ENCODE results near the gene MBIP.

MBIP gene

DNA sequence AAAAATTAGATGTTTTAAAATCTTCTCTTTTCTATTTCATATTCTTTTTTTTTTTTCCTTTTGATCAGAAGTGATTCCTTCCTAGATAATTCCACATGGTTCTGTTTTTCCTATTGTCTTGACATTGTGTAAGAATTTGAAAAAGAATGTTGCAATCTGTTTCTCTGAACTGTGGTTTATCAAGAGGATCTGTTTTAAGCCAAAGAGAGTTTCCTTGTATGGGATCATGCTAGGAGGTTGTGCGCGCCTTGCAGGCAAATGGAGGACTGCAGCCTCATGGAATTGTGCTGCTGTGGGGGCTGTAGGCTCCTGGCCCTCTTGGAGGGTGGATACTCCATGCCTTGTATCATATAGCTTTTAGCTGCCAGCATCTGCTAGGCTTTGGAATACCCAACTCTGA lies 43.3 kb upstream of the MBIP start:
- no peak for TF ChIP-seq EZH2phosphoT487 (conservative IDR thresholded peaks at IDR 0.05; ENCODE audit: low read length)
- TF ChIP-seq, protein P1, sequence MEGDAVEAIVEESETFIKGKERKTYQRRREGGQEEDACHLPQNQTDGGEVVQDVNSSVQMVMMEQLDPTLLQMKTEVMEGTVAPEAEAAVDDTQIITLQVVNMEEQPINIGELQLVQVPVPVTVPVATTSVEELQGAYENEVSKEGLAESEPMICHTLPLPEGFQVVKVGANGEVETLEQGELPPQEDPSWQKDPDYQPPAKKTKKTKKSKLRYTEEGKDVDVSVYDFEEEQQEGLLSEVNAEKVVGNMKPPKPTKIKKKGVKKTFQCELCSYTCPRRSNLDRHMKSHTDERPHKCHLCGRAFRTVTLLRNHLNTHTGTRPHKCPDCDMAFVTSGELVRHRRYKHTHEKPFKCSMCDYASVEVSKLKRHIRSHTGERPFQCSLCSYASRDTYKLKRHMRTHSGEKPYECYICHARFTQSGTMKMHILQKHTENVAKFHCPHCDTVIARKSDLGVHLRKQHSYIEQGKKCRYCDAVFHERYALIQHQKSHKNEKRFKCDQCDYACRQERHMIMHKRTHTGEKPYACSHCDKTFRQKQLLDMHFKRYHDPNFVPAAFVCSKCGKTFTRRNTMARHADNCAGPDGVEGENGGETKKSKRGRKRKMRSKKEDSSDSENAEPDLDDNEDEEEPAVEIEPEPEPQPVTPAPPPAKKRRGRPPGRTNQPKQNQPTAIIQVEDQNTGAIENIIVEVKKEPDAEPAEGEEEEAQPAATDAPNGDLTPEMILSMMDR (IDR thresholded peaks at IDR 0.05; ENCODE audit: insufficient read depth, low read length, poor library complexity, severe bottlenecking), result no peak
- H3K9ac ChIP-seq (ENCODE audit: low read length), result no peak overlapping the region
- H3K9me3 ChIP-seq (ENCODE audit: insufficient read depth, low read length), result no peaks in the 10 kb centered on the region
- H3K9me2 ChIP-seq (replicated peaks; ENCODE audit: insufficient read depth, low read length), result no peaks in the 10 kb centered on the region
- no peaks in the 10 kb centered on the region for H3F3A ChIP-seq (ENCODE audit: insufficient read depth)
- no peaks in the 10 kb centered on the region for H3K79me2 ChIP-seq (ENCODE audit: insufficient read depth, low read length)
- H4K20me1 ChIP-seq (ENCODE audit: low read depth, low read length), result no peaks in the 10 kb centered on the region
- no peak overlapping the region for H3K4me3 ChIP-seq (ENCODE audit: insufficient read depth, low read length, poor library complexity, severe bottlenecking)
- H3K27ac ChIP-seq (ENCODE audit: low read depth, low read length), result no peak overlapping the region
- H3K27me3 ChIP-seq (ENCODE audit: low read length), result no peaks in the 10 kb centered on the region
- no peaks in the 10 kb centered on the region for H3K36me3 ChIP-seq (ENCODE audit: low read length)
- H2AFZ ChIP-seq (ENCODE audit: low read depth, low read length, severe bottlenecking), result no peak overlapping the region
- H3K4me2 ChIP-seq (ENCODE audit: low read depth, low read length, poor library complexity, severe bottlenecking), result no peak overlapping the region

DNA sequence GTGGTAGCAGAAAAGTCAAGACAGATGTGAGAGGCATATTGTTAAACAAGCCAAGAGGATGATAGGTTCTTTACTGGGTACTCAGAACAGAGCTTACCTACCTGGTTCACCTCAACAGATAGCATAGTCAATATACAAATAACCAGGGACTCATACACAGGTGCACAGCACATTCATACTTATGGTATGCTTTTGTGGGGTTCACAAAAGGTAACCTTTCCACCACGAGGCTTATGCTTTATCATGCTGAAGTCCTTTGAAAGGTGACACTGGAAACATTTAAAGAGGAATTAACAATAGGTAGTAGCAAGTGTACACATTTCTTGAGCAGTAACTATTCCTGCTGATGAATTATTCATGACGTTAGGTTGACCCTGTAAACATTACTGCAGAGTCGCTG lies 42.2 kb upstream of the MBIP start:
- no peaks in the 10 kb centered on the region for H4K20me1 ChIP-seq (ENCODE audit: low read depth, low read length)
- H3K79me2 ChIP-seq (ENCODE audit: insufficient read depth, low read length), result no peaks in the 10 kb centered on the region
- TF ChIP-seq EZH2phosphoT487 (conservative IDR thresholded peaks at IDR 0.05; ENCODE audit: low read length), result no peak
- TF ChIP-seq, protein P1 (IDR thresholded peaks at IDR 0.05; ENCODE audit: insufficient read depth, low read length, poor library complexity, severe bottlenecking), result no peak
- H3K9ac ChIP-seq (ENCODE audit: low read length), result no peak overlapping the region
- no peak overlapping the region for H3K27ac ChIP-seq (ENCODE audit: low read depth, low read length)
- H3K4me3 ChIP-seq (ENCODE audit: insufficient read depth, low read length, poor library complexity, severe bottlenecking), result no peak overlapping the region
- H3F3A ChIP-seq (ENCODE audit: insufficient read depth), result no peaks in the 10 kb centered on the region
- no peaks in the 10 kb centered on the region for H3K9me3 ChIP-seq (ENCODE audit: insufficient read depth, low read length)
- H2AFZ ChIP-seq (ENCODE audit: low read depth, low read length, severe bottlenecking), result no peak overlapping the region
- no peaks in the 10 kb centered on the region for H3K27me3 ChIP-seq (ENCODE audit: low read length)
- no peaks in the 10 kb centered on the region for H3K9me2 ChIP-seq (replicated peaks; ENCODE audit: insufficient read depth, low read length)
- H3K4me2 ChIP-seq (ENCODE audit: low read depth, low read length, poor library complexity, severe bottlenecking), result no peak overlapping the region
- no peaks in the 10 kb centered on the region for H3K36me3 ChIP-seq (ENCODE audit: low read length)

DNA sequence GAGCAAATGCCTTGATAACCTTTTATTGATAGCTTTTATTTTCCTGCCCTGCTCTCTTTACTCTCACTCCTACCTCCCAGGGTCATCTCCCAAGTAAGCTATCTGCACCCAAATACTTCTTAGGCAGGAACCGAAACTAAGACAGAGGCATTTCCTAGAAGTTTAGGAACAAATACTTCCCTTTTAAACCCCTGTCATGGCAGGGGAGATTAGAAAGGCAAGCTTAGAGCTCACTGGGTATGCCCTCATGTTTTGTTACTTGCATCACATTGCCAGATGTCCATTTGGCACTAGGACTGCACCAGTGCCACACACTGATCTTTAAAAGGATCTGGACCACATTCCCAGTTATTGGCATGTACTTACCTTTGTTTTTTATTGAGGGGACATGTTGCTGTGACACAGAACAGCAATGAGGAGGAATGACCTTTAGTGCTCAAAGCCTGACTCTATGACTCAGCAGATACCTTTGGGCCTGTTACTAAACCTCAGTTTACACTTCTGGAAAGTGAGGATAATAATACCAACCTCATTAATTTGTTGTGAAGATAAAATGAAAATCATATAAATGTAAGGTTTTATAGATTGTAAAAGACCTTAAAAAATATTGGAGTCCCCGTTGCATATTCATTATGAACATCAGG lies 40.9 kb upstream of the MBIP start:
- no peak overlapping the region for H3K27ac ChIP-seq (ENCODE audit: low read depth, low read length)

More for the DNA sequence above, 40.9 kb upstream of the MBIP start:
- H3K27me3 ChIP-seq (ENCODE audit: low read length), result no peaks in the 10 kb centered on the region
- no peaks in the 10 kb centered on the region for H3K36me3 ChIP-seq (ENCODE audit: low read length)
- no peak overlapping the region for H2AFZ ChIP-seq (ENCODE audit: low read depth, low read length, severe bottlenecking)
- no peak for TF ChIP-seq EZH2phosphoT487 (conservative IDR thresholded peaks at IDR 0.05; ENCODE audit: low read length)
- TF ChIP-seq, protein P1 (IDR thresholded peaks at IDR 0.05; ENCODE audit: insufficient read depth, low read length, poor library complexity, severe bottlenecking), result no peak
- no peak overlapping the region for H3K4me2 ChIP-seq (ENCODE audit: low read depth, low read length, poor library complexity, severe bottlenecking)
- H3K9me3 ChIP-seq (ENCODE audit: insufficient read depth, low read length), result peaks cover 6% of the 10 kb centered on the region; the same call in 1 of the 2 replicates
- no peaks in the 10 kb centered on the region for H3F3A ChIP-seq (ENCODE audit: insufficient read depth)
- H3K4me3 ChIP-seq (ENCODE audit: insufficient read depth, low read length, poor library complexity, severe bottlenecking), result no peak overlapping the region
- no peaks in the 10 kb centered on the region for H3K9me2 ChIP-seq (replicated peaks; ENCODE audit: insufficient read depth, low read length)
- no peaks in the 10 kb centered on the region for H3K79me2 ChIP-seq (ENCODE audit: insufficient read depth, low read length)
- H4K20me1 ChIP-seq (ENCODE audit: low read depth, low read length), result no peaks in the 10 kb centered on the region
- H3K9ac ChIP-seq (ENCODE audit: low read length), result no peak overlapping the region

All from SU-DHL-6 (cell line).